GM18502 (cell line): ENCODE results near the gene CGNL1.

Experiments
- ATAC-seq: cut with Tn5 transposase; IDR thresholded peaks from one replicate; pipeline ENCODE4 v1.9.1; 2021; ENCODE audit warnings: mild to moderate bottlenecking; ENCODE audit not compliant: unreplicated experiment, poor library complexity

The CGNL1 gene

DNA sequence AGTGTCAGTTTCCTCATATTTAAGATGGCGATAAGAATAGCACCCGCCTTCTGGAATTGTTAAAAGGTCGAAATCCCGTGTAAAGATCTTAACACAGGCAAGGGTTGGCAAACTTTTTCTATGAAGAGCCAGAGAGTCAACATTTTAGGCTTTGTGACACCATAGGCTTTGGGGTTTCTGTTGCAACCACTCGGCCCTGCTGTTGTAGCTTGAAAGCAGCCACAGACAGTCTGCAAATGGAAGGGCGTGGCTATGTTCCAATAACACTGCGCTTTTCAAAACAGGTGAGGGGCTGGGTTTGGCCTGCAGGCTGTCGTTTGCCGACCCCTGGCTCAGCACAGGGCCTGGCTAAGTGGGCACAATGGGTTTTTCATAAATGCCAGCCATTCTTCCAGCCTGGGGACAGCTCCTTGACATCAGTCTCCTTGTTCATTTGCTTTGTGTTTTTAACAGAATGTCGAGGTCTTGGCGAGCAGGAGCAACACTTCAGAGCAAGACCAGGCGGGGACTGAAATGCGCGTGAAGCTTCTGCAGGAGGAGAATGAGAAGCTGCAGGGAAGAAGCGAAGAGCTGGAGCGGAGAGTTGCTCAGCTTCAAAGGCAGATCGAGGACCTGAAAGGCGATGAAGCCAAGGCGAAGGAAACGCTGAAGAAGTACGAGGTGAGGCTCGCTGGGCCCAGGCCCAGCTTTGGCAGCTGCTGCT is 140.2 kb downstream of the CGNL1 start:
- ATAC-seq: no peak

DNA sequence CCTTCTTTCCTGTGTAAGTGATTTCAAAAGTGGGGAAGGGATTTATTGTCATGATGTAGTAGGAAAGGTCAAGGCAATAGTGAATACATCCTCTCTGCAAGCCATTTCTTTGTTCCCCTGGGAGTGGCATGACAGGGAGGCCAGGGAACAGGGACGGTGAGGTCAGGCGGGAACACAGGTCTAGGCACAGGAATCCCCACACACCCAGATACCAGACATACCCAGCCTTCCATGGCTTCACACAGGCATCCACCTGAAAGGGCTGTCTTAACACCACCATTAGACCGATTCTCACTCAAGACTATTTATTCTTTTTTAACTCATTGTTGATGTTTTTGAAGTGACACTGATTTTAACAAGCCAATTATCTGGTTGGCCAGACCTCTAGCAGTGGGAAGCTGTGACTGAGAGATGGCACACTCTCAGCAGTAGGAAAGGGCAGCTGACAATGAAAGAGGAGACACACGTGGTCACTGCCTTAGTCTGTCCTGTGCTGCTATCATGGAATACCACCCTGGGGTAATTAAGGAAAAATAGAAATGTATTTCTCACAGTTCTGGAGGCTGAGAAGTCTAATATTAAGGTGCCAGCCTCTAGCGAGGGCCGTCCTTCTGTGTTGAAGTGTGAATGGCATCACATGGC is 140.8 kb downstream of the CGNL1 start:
- ATAC-seq: no peak

DNA sequence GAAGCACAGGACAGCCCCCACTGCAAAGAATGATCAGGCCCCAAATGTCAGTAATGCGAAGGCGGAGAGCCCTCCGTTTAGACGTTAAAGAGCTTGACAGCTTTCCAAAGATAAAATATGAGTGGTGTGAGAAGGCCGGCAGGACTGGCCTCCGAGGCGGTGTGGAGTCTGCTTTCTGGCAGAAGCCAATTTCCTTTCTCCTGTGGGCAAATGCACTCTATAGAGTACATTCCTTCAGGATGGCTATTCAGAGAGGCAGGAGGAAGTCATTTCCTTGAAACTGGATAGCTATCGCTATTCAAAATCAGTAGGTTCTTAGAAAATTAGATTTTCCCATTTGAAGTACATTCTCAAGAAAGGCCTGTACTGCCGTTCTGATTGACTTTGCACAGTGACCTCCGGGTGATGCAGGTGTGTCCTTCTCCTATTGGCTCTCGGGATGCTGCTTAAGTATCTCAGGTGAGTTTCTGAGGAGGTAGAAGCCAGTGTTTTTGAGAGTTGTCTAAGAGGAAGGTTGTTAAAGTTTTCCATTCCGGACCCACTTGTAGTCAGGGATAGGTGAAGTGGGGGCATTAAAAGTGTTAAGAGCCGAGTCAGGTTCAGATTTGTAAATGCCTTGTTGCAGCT is 142.6 kb downstream of the CGNL1 start:
- no peak for ATAC-seq

DNA sequence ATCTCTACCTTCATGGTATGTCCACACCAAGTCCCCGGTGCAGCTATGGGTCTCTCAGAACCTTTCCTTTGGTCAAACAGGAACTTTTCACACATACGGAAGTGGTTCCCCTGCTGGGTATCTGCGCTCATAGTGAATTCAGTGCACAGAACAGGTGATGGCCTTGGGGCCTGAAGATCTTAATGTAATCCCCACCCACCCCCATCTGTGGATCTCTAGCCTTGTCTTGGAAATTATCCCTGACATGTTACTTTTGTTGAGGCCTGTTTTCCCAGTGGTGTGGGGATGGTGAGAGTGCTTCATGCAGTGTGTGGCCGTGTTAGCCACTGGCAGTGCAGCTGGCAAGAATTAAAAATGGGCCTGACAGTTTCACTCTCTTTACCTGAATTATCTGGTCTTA is 143.5 kb downstream of the CGNL1 start:
- ATAC-seq: no peak

DNA sequence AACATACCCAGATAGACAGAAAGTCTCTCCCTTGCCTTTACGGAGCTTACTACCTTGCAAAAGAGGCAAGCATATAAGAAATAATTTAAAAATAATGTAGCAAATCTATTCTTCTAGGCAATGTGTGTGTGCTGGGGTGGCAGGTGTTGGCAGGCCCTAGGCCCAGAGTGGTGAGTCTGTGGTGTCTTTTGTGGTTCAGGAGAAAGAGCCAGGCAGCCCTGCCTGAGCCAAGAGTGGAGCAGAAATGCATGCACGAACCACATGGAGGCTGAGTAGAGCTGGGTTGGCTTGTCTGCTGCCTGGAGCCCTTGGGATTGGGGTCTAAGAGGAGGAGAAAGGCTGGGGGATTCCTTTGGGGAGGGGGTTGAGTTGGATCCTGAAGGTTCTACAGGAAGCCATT is 145.2 kb downstream of the CGNL1 start:
- ATAC-seq: no peak

DNA sequence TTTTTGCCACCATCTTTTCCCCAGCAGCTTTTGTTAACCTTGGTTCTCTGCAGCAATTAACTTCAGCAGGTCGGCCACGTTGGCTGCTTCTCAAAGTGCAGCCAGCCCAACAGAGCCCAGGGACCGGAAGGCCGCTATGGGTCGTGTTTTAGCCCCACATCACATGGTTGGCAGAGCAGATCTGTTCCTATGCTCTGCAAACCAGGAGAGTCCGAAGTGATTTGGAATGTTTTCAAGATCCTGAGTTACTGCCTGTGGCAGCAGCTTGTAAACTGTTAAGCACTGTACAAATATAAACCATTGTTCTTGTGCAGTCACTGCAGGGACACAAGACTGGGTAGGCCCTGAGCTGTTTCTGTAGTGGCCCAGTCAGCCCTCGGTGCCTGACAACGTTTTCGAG is 145.8 kb downstream of the CGNL1 start:
- ATAC-seq: no peak

DNA sequence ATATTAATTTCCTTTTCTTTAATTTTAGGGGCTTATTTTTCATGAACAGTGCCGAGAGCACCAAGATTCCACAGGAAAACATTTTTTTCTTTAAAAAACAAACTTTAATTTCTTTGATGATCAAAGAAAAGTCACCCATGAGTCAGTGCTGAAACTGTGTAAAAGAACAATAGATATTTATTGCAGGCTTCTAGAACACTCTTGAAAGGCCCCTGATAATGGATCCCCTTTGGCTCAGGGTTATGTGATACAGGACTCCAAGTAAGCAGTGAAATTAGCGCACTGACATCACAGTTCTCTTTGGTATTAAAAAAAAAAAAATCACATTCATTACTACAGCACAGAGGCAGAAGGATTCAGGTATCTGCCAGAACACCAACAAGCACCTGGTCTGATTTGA is 149.3 kb downstream of the CGNL1 start:
- no peak for ATAC-seq

DNA sequence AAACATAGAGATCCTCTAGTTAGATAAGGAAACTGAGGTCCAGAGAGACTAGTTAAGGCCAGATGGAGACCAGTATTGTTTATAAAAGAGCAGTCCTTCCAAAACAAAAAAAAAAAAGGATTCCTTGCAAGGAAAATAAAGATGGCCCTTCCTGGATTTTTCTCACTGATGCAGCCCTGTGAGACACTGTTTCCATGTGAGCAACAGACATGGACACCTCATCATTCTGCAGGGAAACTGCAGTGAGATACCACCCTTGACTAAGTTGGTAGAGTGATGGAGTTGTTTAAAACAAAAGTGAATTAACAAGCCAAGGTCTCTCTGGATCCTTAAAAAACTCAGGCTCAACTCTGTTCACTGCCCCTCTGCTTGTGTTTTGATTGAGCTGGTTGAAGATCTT is 149.8 kb downstream of the CGNL1 start:
- no peak for ATAC-seq

DNA sequence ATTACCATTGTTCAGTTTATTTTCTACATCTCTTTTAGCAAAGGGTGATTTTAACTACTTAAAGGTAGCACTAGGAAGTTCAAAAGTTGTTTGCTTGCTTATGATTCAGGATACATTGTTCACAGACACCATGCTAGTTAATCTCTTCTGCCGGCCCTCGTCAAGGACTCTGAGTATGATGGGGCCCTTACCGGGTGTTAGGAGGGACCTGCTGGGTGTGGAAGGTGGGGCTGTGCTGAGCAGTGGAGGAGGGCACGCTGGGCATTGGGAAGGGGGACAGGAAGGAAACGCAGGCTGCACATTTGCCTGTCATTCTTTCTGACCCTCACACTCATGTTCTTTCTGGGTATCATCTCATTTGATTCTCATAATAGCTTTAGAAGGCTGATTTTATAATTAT is 150.3 kb downstream of the CGNL1 start:
- no peak for ATAC-seq

DNA sequence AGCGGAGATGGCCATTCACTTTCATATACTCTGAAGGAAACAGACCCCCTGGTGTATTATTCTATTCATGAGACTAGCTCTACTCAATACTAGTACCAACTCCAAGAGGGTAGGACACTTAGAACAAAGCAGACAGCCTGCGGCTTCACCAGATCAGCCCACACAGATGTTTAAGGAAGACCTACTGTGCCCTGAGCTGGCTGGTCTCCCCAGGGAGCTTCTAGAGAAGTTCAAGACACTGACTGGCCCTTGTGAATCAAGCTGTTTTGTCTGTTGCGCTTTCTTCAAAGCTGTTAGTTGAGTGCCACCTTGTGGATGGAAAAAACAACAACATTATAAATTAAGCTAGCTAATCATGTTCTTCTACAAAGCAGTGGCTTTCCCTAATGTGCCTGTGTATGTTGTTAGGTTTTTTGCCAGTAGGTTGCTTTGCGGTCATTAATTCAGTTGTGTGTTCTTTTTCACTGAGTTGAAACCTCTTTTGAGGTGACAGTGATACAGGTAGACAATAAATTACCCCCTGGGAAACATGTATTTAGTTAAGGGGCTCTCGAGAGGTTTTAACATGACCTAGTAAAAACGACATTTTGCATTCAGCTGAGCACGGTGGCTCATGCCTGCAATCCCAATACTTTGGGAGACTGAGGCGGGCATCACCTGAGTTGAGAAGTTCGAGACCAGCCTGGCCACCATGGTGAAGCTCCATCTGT is 151.2 kb downstream of the CGNL1 start:
- ATAC-seq: no peak

DNA sequence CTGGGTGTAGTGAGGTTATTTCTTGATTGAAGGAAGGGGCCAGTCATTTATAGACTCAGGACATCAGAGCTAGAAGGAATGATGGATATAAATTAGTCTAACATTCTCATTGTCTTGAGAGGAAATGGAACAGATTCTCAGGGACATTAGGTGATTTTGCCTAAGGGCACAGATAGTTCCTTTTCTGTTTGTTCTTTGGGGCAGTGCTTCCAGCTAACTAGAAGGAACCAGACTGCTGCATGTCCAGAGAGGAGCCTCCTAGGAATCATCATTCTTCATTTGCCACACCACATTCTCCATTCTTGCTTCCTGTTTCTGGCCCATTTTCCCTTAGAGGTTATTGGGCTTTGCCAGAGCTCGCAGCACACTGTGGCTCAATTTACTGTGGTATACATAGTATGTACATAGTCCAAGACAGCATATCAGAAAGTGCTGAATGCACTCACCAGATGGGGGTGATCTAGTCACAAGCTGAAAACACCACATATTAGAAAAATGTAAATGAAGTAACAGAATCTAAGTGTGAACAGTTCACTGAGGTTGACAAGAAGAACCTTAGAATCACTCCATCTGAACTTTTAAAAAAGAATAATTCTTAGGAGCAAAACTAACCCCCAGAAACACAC is 152.7 kb downstream of the CGNL1 start:
- no peak for ATAC-seq

DNA sequence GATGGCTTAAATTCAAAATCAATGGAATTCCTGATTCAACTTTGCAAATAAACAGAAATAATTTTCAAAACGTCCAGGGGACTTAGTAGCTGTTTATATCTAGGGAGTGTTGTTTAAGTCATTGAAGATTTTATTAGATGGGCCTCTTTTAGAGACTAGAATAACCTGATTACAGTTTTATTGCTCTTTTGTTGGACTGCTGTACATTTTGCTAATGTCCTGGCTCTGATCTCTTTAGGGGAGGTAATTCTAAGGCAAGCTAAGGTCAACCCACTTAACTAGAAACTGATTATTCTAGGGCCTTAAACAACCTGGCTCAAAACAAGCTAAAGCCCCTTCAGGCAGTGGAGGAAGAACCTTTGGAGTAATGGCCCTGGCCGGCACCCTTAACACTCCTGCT is 153.4 kb downstream of the CGNL1 start:
- no peak for ATAC-seq

DNA sequence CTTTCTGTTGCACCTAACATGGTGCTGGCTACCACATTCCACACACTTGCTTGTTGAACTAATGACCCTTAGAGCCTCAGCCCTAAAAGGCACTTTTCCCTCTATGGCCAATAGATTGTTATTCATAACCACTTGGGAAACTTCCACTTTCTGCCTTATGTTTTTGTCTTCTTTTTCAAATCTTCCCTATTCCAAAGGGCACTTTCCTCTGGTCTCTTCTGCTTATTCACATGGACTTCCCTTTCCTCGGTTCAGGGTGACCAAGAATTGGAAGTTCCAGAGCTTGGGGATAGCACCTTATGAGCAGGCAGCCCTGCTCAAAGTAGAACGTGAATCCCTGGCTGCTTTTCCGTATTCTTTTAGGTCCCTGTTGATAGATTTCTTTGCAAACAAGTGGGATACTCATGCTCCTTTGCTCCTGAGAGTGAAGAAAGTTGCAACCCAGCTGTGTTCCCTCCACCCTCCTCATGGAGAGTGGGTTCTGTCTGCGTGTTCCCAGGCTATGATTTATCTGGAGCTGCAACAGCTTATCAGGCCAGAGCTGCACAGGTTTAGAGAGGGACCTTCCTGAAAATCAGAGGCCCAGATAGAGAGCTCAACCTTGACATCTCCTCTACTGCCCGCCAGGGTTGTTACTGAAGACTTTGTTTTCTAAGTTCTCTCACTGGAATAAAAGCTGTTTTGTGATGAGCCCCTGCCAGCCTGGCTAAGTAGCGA is 156.6 kb downstream of the CGNL1 start:
- ATAC-seq: no peak

DNA sequence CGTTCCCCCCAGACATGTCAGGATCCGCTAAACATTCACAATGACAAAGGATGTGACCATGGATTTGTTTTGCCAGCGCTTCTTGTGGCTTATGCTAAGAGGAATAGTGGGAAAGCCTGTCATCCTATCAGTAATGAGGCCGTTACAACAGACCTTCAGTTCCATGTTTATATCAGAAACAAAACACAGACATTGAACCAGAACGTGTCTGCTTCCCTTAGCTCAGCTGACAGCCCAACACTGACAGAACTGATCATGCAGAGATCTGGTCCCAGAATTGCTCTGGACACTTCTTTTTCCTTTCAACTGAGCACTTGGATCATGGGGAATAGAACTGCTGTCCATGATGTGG is 157.1 kb downstream of the CGNL1 start:
- no peak for ATAC-seq

DNA sequence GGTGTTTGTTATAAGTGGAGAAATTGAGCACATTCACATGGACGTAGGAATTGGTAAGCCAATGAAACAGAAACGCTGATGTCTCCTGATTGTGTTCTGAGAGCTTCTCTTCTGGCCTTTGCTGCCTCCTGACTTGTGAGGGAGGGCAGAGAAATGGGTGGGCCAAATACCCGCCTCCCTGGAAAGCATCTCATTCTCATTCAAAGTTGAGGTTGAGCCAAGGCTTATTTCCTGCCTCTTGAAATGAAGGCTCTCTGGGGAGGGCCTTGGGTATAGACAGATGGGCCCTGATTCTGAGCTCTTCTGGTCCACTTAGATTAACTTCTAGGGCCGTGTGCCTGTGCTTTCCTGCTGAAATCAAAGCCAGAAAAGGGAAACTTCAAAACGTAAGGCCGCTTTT is 158.0 kb downstream of the CGNL1 start:
- ATAC-seq: no peak

DNA sequence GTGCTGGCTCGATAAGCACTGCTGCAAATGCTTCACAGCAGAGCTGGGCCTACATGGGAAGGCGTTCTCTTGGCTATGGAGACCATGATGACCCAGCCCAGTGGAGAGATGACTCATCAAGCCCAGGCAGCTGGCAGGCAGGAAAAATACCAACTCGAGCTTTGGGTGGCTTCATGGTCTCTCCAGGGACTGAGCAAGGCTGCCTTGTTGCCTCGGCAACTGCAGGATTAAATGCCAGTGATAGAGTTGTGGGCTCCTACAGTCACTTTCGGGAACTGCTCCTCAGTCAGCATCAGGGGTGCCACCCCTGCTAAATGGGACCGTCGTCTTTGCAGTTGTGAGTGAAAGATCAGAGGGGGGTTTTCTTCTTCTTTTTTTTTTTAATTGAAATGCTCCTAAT is 160.8 kb downstream of the CGNL1 start:
- ATAC-seq: no peak

DNA sequence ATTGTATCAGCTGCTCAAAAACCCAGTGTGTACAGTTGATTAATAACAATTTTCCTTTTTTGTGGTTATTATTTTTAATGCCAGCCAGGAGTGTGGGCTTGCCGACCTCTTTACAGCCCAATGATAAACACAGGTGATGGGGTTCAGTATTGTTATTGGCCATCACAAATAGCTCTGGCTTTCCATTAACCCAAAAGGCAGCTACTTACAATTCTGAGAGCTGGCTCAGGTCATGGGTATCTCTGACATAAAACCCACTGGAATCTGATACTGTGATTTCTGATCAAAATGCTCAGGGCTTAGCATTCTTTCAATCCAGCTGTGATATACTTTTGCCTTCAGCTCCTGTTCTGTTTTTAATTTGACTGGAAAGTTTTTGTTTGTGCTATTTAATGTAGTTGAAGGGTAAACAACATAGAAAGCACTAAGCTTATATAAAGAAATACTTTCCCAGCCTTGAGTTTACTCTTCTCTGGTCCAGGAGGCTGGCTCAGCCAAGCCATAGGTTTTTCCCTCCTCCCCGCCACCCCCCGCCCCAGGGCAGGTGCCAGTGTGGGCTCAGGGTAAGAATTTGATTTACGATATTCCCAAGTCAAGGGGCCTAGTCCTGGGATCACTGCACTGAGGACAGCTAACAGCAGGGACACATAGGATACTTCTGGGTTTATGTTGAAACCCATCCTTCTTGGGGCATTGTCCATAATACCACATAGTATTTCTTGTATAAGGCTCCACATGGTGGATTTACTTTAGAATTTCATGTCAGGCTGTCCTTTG is 161.4 kb downstream of the CGNL1 start:
- ATAC-seq: no peak

DNA sequence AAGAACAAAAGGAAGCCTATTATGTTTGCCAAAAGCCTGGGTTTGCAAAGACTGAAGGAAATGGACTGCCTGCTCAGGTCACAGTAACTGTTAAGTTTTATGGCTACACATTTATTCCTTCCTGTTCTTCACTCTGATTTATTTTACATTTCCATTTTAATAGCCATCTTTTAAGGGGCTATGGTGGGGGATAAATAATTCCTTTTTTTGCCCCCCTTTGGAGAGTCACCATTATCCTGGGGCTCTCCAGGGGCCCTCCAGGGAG is 161.9 kb downstream of the CGNL1 start:
- ATAC-seq: no peak

DNA sequence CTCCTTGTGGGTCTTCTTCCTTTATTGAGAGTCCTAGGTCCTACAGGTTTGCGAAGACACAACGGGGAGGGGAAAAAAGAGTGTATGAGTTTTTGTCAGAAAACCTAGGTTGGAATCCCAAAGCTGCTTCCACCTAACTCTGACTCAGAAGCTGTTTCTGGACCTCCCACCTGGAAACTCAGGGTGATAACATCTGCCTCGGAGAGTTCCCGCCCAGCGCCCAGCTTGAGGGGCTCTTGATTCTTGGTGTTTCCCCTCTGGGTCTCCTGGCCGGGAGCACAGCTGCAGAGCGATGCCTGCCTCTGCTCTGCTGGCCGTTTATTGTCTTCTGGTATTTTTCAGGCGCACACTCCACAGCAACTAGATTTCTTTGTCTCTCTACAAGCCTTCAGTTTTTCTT is 162.5 kb downstream of the CGNL1 start:
- ATAC-seq: no peak

DNA sequence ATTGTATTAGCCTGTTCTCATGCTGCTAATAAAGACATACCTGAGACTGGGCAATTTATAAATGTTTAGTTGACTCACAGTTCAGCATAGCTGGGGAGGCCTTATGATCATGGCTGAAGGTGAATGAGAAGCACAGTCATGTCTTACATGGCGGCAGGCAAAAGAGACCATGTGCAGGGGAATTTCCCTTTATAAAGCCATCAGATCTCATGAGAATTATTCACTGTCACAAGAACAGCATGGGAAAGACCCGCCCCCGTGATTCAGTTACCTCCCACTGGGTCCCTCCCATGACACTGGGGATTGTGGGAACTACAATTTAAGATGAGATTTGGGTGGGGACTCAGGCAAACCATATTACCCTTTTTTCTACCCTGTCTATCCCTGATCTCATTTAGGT is 163.9 kb downstream of the CGNL1 start:
- no peak for ATAC-seq
